Gastroesophageal sphincter (tissue), 4 donors: ENCODE data around the gene PLA2G5. TPM values are rescaled to one million over a fixed set of nuclear protein-coding genes. Genes with fewer than 3 reads are reported as not detected.
A peak's percentile ranks its signal among the peaks of the same experiment; 100 is the strongest.
"Not testable (repeated sequence)": the region's sequence is repeated elsewhere in the genome, so short reads cannot be mapped to it uniquely, and the experiment has no call there.

Experiments
- ATAC-seq: fragments of 150-250 bp; one replicate; pipeline ENCODE4 v1.9.1; 2016; ENCODE audit warnings: mild to moderate bottlenecking, moderate library complexity
- H3K27ac ChIP-seq, 4 donors: fragments of 200-600 bp; sonication (generic) in 3 of 4; 1 replicate in 3 of 4; 2 replicates in 1 of 4; pipeline ENCODE4 v1.5.1; 2016 to 2019
- H3K27me3 ChIP-seq: fragments of 200-600 bp; sonication (generic); one replicate; pipeline ENCODE4 v1.5.1; 2019
- H3K36me3 ChIP-seq, 2 donors: fragments of 200-600 bp; sonication (generic); one replicate each; pipeline ENCODE4 v1.5.1; 2019; ENCODE audit warnings: control low read depth in 1 of 2
- H3K4me1 ChIP-seq, 3 donors: fragments of 200-600 bp; sonication (generic); 1 replicate in 2 of 3; 2 replicates in 1 of 3; pipeline ENCODE4 v1.5.1; 2016 to 2019; ENCODE audit warnings: control low read depth in 2 of 3
- H3K4me3 ChIP-seq, 2 donors: fragments of 200-600 bp; sonication (generic); one replicate each; pipeline ENCODE4 v1.5.1; 2019; ENCODE audit warnings: mild to moderate bottlenecking in 1 of 2, moderate library complexity in 1 of 2
- H3K9me3 ChIP-seq, 3 donors: fragments of 200-600 bp; sonication (generic); one replicate each; pipeline ENCODE4 v1.5.1; 2017 to 2019; ENCODE audit warnings: control low read depth in 2 of 3
- EP300 ChIP-seq: sonication (generic); formaldehyde crosslinking; IDR thresholded peaks from one replicate; pipeline ENCODE4 v1.6.1; 2017; ENCODE audit warnings: antibody characterized with exemption, mild to moderate bottlenecking
- POLR2A ChIP-seq, 2 donors: fragments of 450-650 bp; IDR thresholded peaks; one replicate each; pipeline ENCODE4 v1.6.1; 2017; ENCODE audit warnings: antibody characterized with exemption in 2 of 2, mild to moderate bottlenecking in 2 of 2, moderate library complexity in 1 of 2
- POLR2AphosphoS5 ChIP-seq: sonication (generic); formaldehyde crosslinking; IDR thresholded peaks from one replicate; pipeline ENCODE4 v1.6.1; 2017; ENCODE audit warnings: antibody characterized with exemption
- WGBS, 2 donors: methylation state at CpG; one replicate each; pipeline ENCODE4 v1.1.5; 2018; ENCODE audit warnings: low coverage in 1 of 2; 5-methylcytosine and 5-hydroxymethylcytosine counted together
- total RNA-seq, 4 donors: library from RNA; depleted of rRNA; stranded (reverse); fragments of >200 nt; gene quantifications; one replicate each; pipeline ENCODE4 v1.1.0, GENCODE V29; 2016
- TF ChIP-seq, protein P1 (sequence below), 4 experiments: fragments of 200-600 bp in 2 of 4; fragments of 450-650 bp in 2 of 4; sonication (generic) in 1 of 4; IDR thresholded peaks; one replicate each; pipeline ENCODE4 v1.5.1; 2017 to 2019; ENCODE audit warnings: antibody characterized with exemption in 4 of 4, mild to moderate bottlenecking in 2 of 4, moderate library complexity in 2 of 4

The PLA2G5 gene
- 10 to 100 TPM in 3 of 4 donors, 1 to 10 TPM in 1; 8.8 to 47.1 (median 23.4) TPM for total RNA-seq

DNA sequence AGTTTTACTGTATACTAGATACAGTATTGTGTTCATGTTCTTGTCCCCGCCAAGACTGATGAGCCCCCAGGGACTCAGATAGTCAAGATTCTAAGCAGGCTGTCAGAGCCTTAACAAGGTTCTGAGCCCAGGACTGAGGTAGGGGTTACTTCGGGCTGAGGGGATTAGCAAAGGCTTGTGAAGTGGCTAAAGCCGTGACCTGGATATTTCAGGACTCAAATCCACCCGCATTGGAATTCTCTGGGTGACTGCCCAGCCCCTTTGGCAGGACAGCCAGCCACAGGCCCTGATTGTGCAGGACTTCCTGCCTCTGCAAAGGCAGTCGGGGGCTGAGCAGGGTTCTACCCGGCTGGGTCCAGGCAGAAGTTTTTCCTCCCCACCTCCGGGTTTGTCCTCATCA, at the start of gene PLA2G5:
Gene PLA2G5, plus strand, starts transcription at position 321 of the 400 bp plus-strand sequence. CDS start 14,637 bp downstream, outside the sequence.
- peaks cover 3 to 61% (median 6%) of the 10 kb centered on the region in 3 donors for H3K4me1 ChIP-seq

GRCh38 chr1:20028125-20028524, 41.9 kb upstream of the PLA2G5 start:
- no peak for ATAC-seq
- WGBS, 2 donors, result 83 to 84% methylated on average over 1 to 5 of the region's 5 CpGs
- no peak overlapping the region for H3K27ac ChIP-seq

More for the DNA sequence above, at the start of gene PLA2G5:
- H3K27me3 ChIP-seq, result no peaks in the 10 kb centered on the region
- TF ChIP-seq POLR2A (IDR thresholded peaks at IDR 0.05) (peak in 1 of 2 donors; percentile 33), POLR2AphosphoS5 (peak; percentile 79)
- TF ChIP-seq, protein P1, sequence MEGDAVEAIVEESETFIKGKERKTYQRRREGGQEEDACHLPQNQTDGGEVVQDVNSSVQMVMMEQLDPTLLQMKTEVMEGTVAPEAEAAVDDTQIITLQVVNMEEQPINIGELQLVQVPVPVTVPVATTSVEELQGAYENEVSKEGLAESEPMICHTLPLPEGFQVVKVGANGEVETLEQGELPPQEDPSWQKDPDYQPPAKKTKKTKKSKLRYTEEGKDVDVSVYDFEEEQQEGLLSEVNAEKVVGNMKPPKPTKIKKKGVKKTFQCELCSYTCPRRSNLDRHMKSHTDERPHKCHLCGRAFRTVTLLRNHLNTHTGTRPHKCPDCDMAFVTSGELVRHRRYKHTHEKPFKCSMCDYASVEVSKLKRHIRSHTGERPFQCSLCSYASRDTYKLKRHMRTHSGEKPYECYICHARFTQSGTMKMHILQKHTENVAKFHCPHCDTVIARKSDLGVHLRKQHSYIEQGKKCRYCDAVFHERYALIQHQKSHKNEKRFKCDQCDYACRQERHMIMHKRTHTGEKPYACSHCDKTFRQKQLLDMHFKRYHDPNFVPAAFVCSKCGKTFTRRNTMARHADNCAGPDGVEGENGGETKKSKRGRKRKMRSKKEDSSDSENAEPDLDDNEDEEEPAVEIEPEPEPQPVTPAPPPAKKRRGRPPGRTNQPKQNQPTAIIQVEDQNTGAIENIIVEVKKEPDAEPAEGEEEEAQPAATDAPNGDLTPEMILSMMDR (IDR thresholded peaks at IDR 0.05), result no peak
- peak within 1 kb of the TSS; percentile 77 to 94 (median 84) for H3K27ac ChIP-seq
- peak within 1 kb of the TSS; percentile 54 to 72 for H3K4me3 ChIP-seq
- H3K36me3 ChIP-seq, result no peaks in the 10 kb centered on the region
- no peaks in the 10 kb centered on the region for H3K9me3 ChIP-seq
- 0 to 3% methylated on average over 1 to 7 of the region's 7 CpGs for WGBS, 2 donors
- peak; percentile 88 for ATAC-seq

DNA sequence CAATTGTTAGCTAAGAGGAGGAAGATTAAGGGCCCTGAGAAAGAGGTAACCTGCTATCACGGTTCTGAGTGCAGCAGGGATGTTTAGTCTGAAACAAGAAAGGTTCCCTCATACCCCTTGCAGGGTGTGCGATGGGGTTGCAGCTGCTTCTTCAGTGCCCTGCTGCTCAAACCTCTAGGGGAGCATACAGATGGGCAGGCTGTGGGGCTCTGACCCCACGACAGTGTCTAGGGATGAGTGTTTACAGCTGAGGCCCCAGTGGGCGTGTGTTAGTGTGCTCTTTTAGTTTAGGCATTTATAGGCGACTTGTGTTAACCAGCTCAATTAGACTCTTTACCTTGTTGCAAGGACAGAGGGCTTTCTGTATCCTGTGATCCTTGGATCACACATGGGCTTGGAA, 41.3 kb upstream of the PLA2G5 start:
- Histone ChIP-seq H3K9me3 (peaks cover 0 to 2% (median 0%) of the 10 kb centered on the region in 3 donors), H3K4me3 (no peak overlapping the region), H3K4me1 (no peaks in the 10 kb centered on the region), H3K27me3 (peaks cover 5% of the 10 kb centered on the region), H3K27ac (no peak overlapping the region), H3K36me3 (no peaks in the 10 kb centered on the region)
- TF ChIP-seq POLR2A (IDR thresholded peaks at IDR 0.05) (no peak), POLR2AphosphoS5 (no peak), EP300 (no peak)
- TF ChIP-seq, protein P1 (IDR thresholded peaks at IDR 0.05), result no peak
- ATAC-seq, result no peak
- WGBS, 2 donors, result 17 to 66% methylated on average over 1 to 2 of the region's 5 CpGs

More at GRCh38 chr1:20028125-20028524, 41.9 kb upstream of the PLA2G5 start:
- Histone ChIP-seq H3K9me3 (peaks cover 0 to 8% (median 0%) of the 10 kb centered on the region in 3 donors), H3K36me3 (no peaks in the 10 kb centered on the region), H3K4me1 (no peaks in the 10 kb centered on the region), H3K4me3 (no peak overlapping the region), H3K27me3 (peaks cover 5% of the 10 kb centered on the region)
- no peak for TF ChIP-seq POLR2A (IDR thresholded peaks at IDR 0.05)
- no peak for TF ChIP-seq POLR2AphosphoS5
- TF ChIP-seq, protein P1 (IDR thresholded peaks at IDR 0.05), result no peak
- no peak for TF ChIP-seq EP300

- no peaks in the 10 kb centered on the region for H3K4me1 ChIP-seq
- H3K36me3 ChIP-seq, result no peaks in the 10 kb centered on the region
- TF ChIP-seq POLR2AphosphoS5, result no peak
- TF ChIP-seq, protein P1 (IDR thresholded peaks at IDR 0.05), result no peak
- no peak for TF ChIP-seq EP300
- TF ChIP-seq POLR2A (IDR thresholded peaks at IDR 0.05), result no peak
- peaks cover 5% of the 10 kb centered on the region for H3K27me3 ChIP-seq
- H3K4me3 ChIP-seq, result no peak overlapping the region
- WGBS, 2 donors, result 63 to 80% methylated on average over 6 to 18 of the region's 20 CpGs
- H3K9me3 ChIP-seq, result peaks cover 0 to under 1% (median 0%) of the 10 kb centered on the region in 3 donors
- no peak for ATAC-seq
- H3K27ac ChIP-seq, result no peak overlapping the region
These were observed 40.6 kb upstream of the PLA2G5 start for GRCh38 chr1:20029178-20029912.

DNA sequence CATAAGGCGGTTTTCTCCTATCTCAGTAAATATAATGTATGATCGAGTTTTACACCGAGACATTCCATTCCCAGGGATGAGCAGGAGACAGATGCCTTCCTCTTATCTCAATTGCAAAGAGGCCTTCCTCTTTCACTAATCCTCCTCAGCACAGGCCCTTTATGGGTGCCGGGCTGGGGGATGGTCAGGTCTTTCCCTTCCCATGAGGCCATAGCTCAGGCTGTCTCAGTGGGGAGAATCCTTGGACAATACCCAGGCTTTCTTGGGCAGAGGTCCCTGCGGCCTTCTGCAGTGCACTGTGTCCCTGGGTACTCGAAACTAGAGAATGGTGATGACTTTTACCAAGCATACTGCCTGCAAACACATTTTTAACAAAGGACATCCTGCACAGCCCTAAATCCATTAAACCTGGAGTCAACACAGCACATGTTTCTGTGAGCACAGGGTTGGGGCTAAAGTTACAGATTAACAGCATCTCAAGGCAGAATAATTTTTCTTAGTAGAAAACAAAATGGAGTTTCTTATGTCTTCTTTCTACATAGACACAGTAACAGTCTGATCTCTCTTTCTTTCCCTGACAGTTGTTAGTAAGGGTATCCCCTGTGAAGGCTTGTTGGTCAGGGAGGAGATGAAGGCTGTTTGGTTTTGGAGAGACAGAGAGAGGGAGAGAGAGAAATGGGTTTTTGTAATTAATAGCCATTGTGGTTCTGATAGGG, 39.4 kb upstream of the PLA2G5 start:
- H3K9me3 ChIP-seq, result peaks cover 0 to 13% (median 0%) of the 10 kb centered on the region in 3 donors
- not testable (repeated sequence) for H3K4me3 ChIP-seq, H3K36me3 ChIP-seq, ATAC-seq, H3K27me3 ChIP-seq, H3K27ac ChIP-seq, H3K4me1 ChIP-seq
- WGBS, 2 donors, result 72% methylated on average over 3 of the region's 6 CpGs; no CpG with 5 or more reads in 1 of the 2 donors
